Fibroblast of lung (primary cell): ENCODE results near the gene TENT5C. TPM values are rescaled to one million over a fixed set of nuclear protein-coding genes. Genes with fewer than 3 reads are reported as not detected.
A peak's percentile ranks its signal among the peaks of the same experiment; 100 is the strongest.

Experiments
- DNase-seq, 2 donors: peaks; one replicate each; pipeline versions ENCODE4 v3.0.0 to v3.0.0-alpha.2; 2010; ENCODE audit warnings: low read depth in 2 of 2
- H2AFZ ChIP-seq: 2 replicates; pipeline ENCODE4 v1.5.1; 2012; ENCODE audit warnings: low read length, control low read depth, inconsistent platforms
- H3K27ac ChIP-seq: 2 replicates; pipeline ENCODE4 v1.5.1; 2011; ENCODE audit warnings: low read length, control low read depth; ENCODE audit not compliant: insufficient read depth
- H3K27me3 ChIP-seq: 2 replicates; pipeline ENCODE4 v1.5.1; 2011; ENCODE audit warnings: mild to moderate bottlenecking, low read length; ENCODE audit not compliant: control insufficient read depth, insufficient read depth
- H3K36me3 ChIP-seq: 2 replicates; pipeline ENCODE4 v1.5.1; 2011; ENCODE audit warnings: low read length; ENCODE audit not compliant: control insufficient read depth, insufficient read depth
- H3K4me1 ChIP-seq: 2 replicates; pipeline ENCODE4 v1.5.1; 2011; ENCODE audit warnings: low read length; ENCODE audit not compliant: control insufficient read depth, insufficient read depth; ENCODE audit errors: extremely low read depth
- H3K4me2 ChIP-seq: 2 replicates; pipeline ENCODE4 v1.5.1; 2011; ENCODE audit warnings: low read length, control low read depth; ENCODE audit not compliant: insufficient read depth; ENCODE audit errors: extremely low read depth
- H3K4me3 ChIP-seq, 4 experiments: fragments of 200-600 bp in 1 of 4; sonication (generic) in 1 of 4; replicated peaks in 1 of 4; 2 replicates each; pipeline ENCODE4 v1.5.1; 2011 to 2016; ENCODE audit warnings: low read length in 4 of 4, low read depth in 3 of 4, mild to moderate bottlenecking in 3 of 4, control low read depth in 2 of 4, inconsistent platforms in 1 of 4, mixed read lengths in 1 of 4; ENCODE audit not compliant: insufficient read depth in 1 of 4; ENCODE audit errors: control extremely low read depth in 1 of 4
- H3K79me2 ChIP-seq: 2 replicates; pipeline ENCODE4 v1.5.1; 2012; ENCODE audit warnings: mild to moderate bottlenecking, low read length, inconsistent platforms; ENCODE audit not compliant: control insufficient read depth, insufficient read depth
- H3K9ac ChIP-seq: 2 replicates; pipeline ENCODE4 v1.5.1; 2011; ENCODE audit warnings: mild to moderate bottlenecking, low read length, control low read depth; ENCODE audit not compliant: insufficient read depth
- H3K9me3 ChIP-seq: 2 replicates; pipeline ENCODE4 v1.5.1; 2012; ENCODE audit warnings: low read depth, low read length; ENCODE audit not compliant: control insufficient read depth, insufficient read depth
- H4K20me1 ChIP-seq: 2 replicates; pipeline ENCODE4 v1.5.1; 2011; ENCODE audit warnings: low read length; ENCODE audit not compliant: control insufficient read depth, insufficient read depth; ENCODE audit errors: extremely low read depth
- CTCF ChIP-seq, 2 donors: IDR thresholded peaks in 1 of 2; conservative IDR thresholded peaks in 1 of 2; 1 replicate in 1 of 2; 2 replicates in 1 of 2; pipeline ENCODE4 v1.5.1; 2011 to 2012; ENCODE audit warnings: low read length in 2 of 2, control low read depth in 1 of 2, inconsistent platforms in 1 of 2, low read depth in 1 of 2, mild to moderate bottlenecking in 1 of 2
- EZH2 ChIP-seq: IDR thresholded peaks from 2 replicates; pipeline ENCODE4 v1.5.1; 2012; ENCODE audit warnings: low read length, control low read depth, mild to moderate bottlenecking; ENCODE audit errors: missing control alignments
- polyA plus RNA-seq, 2 donors: library from polyadenylated mRNA; depleted of rRNA in 1 of 2; stranded (reverse) in 1 of 2; unstranded in 1 of 2; fragments of >200 nt; gene quantifications; 2 replicates each; pipeline ENCODE4 v1.2.1, GENCODE V29; 2011 to 2012; ENCODE audit warnings: missing spikeins in 1 of 2
- total RNA-seq: library from RNA; depleted of rRNA; stranded (reverse); fragments of >200 nt; gene quantifications from 2 replicates; pipeline ENCODE4 v1.2.1, GENCODE V29; 2014

The TENT5C gene
- total and polyA plus RNA-seq, 2 donors (not counting 1 experiment from before 2014, with no cell fraction given) = 4.2 to 8.1 TPM

DNA sequence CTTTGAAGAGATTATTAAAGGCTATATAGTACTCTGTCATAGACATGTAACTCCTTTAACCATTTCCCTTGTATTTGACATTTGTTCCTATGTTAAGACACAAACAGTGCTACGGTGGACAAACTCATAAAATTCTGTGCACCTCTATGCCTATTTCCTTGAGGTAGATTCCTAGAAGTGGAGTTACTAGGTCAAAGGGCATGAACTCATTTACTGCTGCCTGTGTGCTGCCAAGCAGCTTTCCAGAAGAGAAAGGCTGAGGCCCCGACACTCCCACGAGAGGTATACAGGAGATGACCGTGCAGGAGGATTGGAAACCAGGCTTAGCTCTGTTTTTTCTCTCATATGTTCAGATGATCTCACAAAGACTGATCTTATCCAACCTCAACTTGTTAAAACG lies 34.4 kb upstream of the TENT5C start:
- no peak for TF ChIP-seq EZH2
- TF ChIP-seq CTCF (conservative IDR thresholded peaks at IDR 0.05 in 1 of 2, IDR thresholded peaks at IDR 0.05 in 1 of 2; ENCODE audit: low read depth in 1 of 2, low read length in 2 of 2) = no peak
- peaks cover 3% of the 10 kb centered on the region for H3K27me3 ChIP-seq
- no peaks in the 10 kb centered on the region for H4K20me1 ChIP-seq
- H3K36me3 ChIP-seq = no peaks in the 10 kb centered on the region
- H2AFZ ChIP-seq = no peak overlapping the region
- H3K4me1 ChIP-seq = no peaks in the 10 kb centered on the region
- no peak overlapping the region for H3K9ac ChIP-seq
- DNase-seq = no peak
- H3K27ac ChIP-seq = no peak overlapping the region
- no peak overlapping the region for H3K4me2 ChIP-seq
- H3K79me2 ChIP-seq = no peaks in the 10 kb centered on the region
- H3K9me3 ChIP-seq = no peaks in the 10 kb centered on the region
- H3K4me3 ChIP-seq = no peak overlapping the region

GRCh38 chr1:117572546-117572945 lies 33.3 kb upstream of the TENT5C start:
- Histone ChIP-seq H3K4me1 (no peaks in the 10 kb centered on the region), H3K4me2 (no peak overlapping the region), H2AFZ (no peak overlapping the region), H3K36me3 (no peaks in the 10 kb centered on the region), H3K27me3 (no peaks in the 10 kb centered on the region), H4K20me1 (no peaks in the 10 kb centered on the region), H3K27ac (no peak overlapping the region), H3K9me3 (no peaks in the 10 kb centered on the region), H3K9ac (no peak overlapping the region), H3K4me3 (no peak overlapping the region), H3K79me2 (no peaks in the 10 kb centered on the region)
- TF ChIP-seq CTCF (conservative IDR thresholded peaks at IDR 0.05 in 1 of 2, IDR thresholded peaks at IDR 0.05 in 1 of 2; ENCODE audit: low read depth in 1 of 2, low read length in 2 of 2) (no peak), EZH2 (no peak)
- no peak for DNase-seq

DNA sequence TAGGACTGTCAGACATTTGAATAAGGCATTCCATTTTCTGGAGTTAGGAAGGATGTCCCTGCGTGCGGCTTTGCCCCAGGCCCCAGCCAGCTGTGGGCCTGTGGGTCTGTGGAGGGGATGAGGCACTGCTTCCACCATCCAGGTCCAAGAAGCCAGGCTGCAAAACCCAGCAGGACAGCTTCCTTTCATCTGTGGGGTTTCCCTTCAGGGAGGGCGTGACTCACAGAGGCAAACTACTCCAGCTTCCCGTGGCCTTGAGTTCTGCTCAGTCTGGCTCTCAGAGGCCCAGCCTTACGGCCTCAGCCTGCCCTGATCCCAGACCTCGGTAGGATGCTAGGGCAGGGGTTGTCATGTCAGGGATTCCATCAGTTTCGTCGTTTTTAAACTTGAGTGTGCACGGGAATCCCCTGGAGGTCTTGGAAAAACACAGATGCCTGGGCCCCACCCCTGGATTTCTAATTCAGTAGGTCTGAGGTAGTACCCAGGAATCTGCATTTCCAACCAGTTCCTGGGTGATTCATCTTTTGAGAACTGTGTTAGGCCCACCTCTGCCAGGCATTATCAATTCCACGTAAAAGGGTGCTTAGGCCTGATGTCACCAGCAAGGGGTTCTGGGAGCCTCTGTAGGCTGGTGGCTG lies 32.3 kb upstream of the TENT5C start:
- Histone ChIP-seq H3K9me3 (no peaks in the 10 kb centered on the region), H2AFZ (no peak overlapping the region), H3K79me2 (no peaks in the 10 kb centered on the region), H3K36me3 (no peaks in the 10 kb centered on the region), H4K20me1 (no peaks in the 10 kb centered on the region), H3K4me1 (no peaks in the 10 kb centered on the region), H3K4me2 (no peak overlapping the region), H3K9ac (no peak overlapping the region), H3K27ac (no peak overlapping the region), H3K27me3 (no peaks in the 10 kb centered on the region), H3K4me3 (no peak overlapping the region)
- DNase-seq = peak in 1 of 2 donors; percentile 5
- no peak for TF ChIP-seq CTCF (conservative IDR thresholded peaks at IDR 0.05 in 1 of 2, IDR thresholded peaks at IDR 0.05 in 1 of 2; ENCODE audit: low read depth in 1 of 2, low read length in 2 of 2)
- TF ChIP-seq EZH2 = no peak
